K562 (cell line): ENCODE data around the gene MFSD6. TPM values are rescaled to one million over a fixed set of nuclear protein-coding genes. Genes with fewer than 3 reads are reported as not detected.

ENCODE experiments used
- ATAC-seq: fragments of 200-7000 bp; cut with Tn5 transposase; 3 replicates; pipeline ENCODE4 v1.9.1; 2020; ENCODE audit warnings: moderate library complexity
- BruUV-seq: library from RNA; stranded (reverse); fragments of 400-500 nt; replicated peaks from 2 replicates; lab custom pipeline; 2021; lab: Mats Ljungman, UMichigan
- CTCF ChIA-PET: fragments of 300-600 bp; formaldehyde crosslinking; extraction: SDS; loops from one replicate; lab custom pipeline; 2021; ENCODE audit warnings: low intra/inter-chr PET ratio; lab: Yijun Ruan, JAX
- POLR2A ChIA-PET: fragments of 300-600, 350-650 bp; sonication (Branson Sonifier 250); formaldehyde crosslinking; extraction: SDS; loops from one replicate; lab custom pipeline; 2021; ENCODE audit warnings: antibody characterized with exemption, inconsistent platforms; lab: Yijun Ruan, JAX
- DNase-seq, 4 experiments: peaks; one replicate each; pipeline versions ENCODE4 v3.0.0 to v3.0.0-alpha.2; 2011 to 2018; ENCODE audit warnings: low spot score in 3 of 4, mixed read lengths in 3 of 4; ENCODE audit errors: extremely low read depth in 1 of 4
- FAIRE-seq: peaks from 2 replicates; lab custom pipeline; 2011; peaks lifted over from hg19 to GRCh38; lab: Jason Lieb, UNC
- H2AFZ ChIP-seq: 2 replicates; pipeline ENCODE4 v1.6.0; 2011; ENCODE audit warnings: low read depth, low read length, control low read depth, inconsistent platforms
- H3K27ac ChIP-seq: fragments of 200-600 bp; 3 replicates; pipeline ENCODE4 v1.8.0; 2011; ENCODE audit warnings: low read depth, mild to moderate bottlenecking, control low read depth, inconsistent platforms, low read length, moderate library complexity, mixed read lengths; ENCODE audit errors: extremely low read depth
- H3K27me3 ChIP-seq, 2 experiments: fragments of 300-600 bp in 1 of 2; 2 replicates in 1 of 2; 3 replicates in 1 of 2; pipeline versions ENCODE4 v1.6.0 to v1.8.0; 2011; ENCODE audit warnings: inconsistent platforms in 2 of 2, low read length in 2 of 2, mild to moderate bottlenecking in 1 of 2, mixed read lengths in 1 of 2, moderate library complexity in 1 of 2; ENCODE audit not compliant: control insufficient read depth in 2 of 2, insufficient read depth in 2 of 2
- H3K36me3 ChIP-seq: fragments of 300-600 bp; 3 replicates; pipeline ENCODE4 v1.8.0; 2011; ENCODE audit warnings: mild to moderate bottlenecking, low read length, inconsistent platforms; ENCODE audit not compliant: control insufficient read depth, insufficient read depth
- H3K4me1 ChIP-seq, 2 experiments: fragments of 200-600 bp in 1 of 2; replicated peaks in 1 of 2; 2 replicates in 1 of 2; 3 replicates in 1 of 2; pipeline versions ENCODE4 v1.5.1 to v1.8.0; 2011; ENCODE audit warnings: inconsistent platforms in 2 of 2, low read length in 2 of 2, mild to moderate bottlenecking in 1 of 2, mixed read lengths in 1 of 2, moderate library complexity in 1 of 2; ENCODE audit not compliant: control insufficient read depth in 2 of 2, insufficient read depth in 2 of 2
- H3K4me2 ChIP-seq: 2 replicates; pipeline ENCODE4 v1.6.1; 2011; ENCODE audit warnings: low read length, control low read depth, inconsistent platforms, mixed read lengths; ENCODE audit not compliant: insufficient read depth
- H3K4me3 ChIP-seq: fragments of 200-600 bp; sonication (generic), shearing (Covaris generic); 2 replicates; pipeline ENCODE4 v1.5.1; 2016; ENCODE audit warnings: control low read depth, inconsistent platforms
- H3K79me2 ChIP-seq: fragments of 200-600 bp; 3 replicates; pipeline ENCODE4 v1.8.0; 2011; ENCODE audit warnings: low read length, inconsistent platforms; ENCODE audit not compliant: control insufficient read depth, insufficient read depth
- H3K9ac ChIP-seq, 2 experiments: 2 replicates each; pipeline versions ENCODE4 v1.6.0 to v1.6.1; 2011; ENCODE audit warnings: low read depth in 2 of 2, low read length in 2 of 2, control low read depth in 1 of 2, inconsistent platforms in 1 of 2, mild to moderate bottlenecking in 1 of 2, mixed read lengths in 1 of 2; ENCODE audit not compliant: insufficient read depth in 1 of 2
- H3K9me1 ChIP-seq: one replicate; pipeline ENCODE4 v1.6.0; 2011; ENCODE audit warnings: inconsistent platforms, mild to moderate bottlenecking, low read length, moderate library complexity; ENCODE audit not compliant: control insufficient read depth, insufficient read depth
- H3K9me3 ChIP-seq: replicated peaks from 2 replicates; pipeline ENCODE4 v1.5.1; 2011; ENCODE audit warnings: low read depth, low read length, inconsistent platforms; ENCODE audit not compliant: control insufficient read depth, insufficient read depth
- H4K20me1 ChIP-seq: replicated peaks from 2 replicates; pipeline ENCODE4 v1.6.1; 2011; ENCODE audit warnings: low read length, inconsistent platforms, mixed read lengths; ENCODE audit not compliant: control insufficient read depth, insufficient read depth
- CREB3 ChIP-seq: fragments of 450-650 bp; conservative IDR thresholded peaks from 2 replicates; pipeline ENCODE4 v1.6.1; 2016; ENCODE audit warnings: missing genetic modification characterization, low read depth, mild to moderate bottlenecking, missing compliant biosample characterization, moderate library complexity
- KDM1A ChIP-seq, 2 experiments: fragments of 450-650 bp; IDR thresholded peaks; 2 replicates each; pipeline ENCODE4 v1.6.1; 2016; ENCODE audit warnings: mild to moderate bottlenecking in 2 of 2
- MED1 ChIP-seq: sonication (generic); formaldehyde crosslinking; IDR thresholded peaks from 2 replicates; pipeline ENCODE4 v1.8.1; 2023; ENCODE audit warnings: missing genetic modification reagents, borderline replicate concordance
- MTA2 ChIP-seq: fragments of 450-650 bp; IDR thresholded peaks from 2 replicates; pipeline ENCODE4 v1.6.1; 2016; ENCODE audit warnings: low read depth
- PURB ChIP-seq: sonication (generic); formaldehyde crosslinking; IDR thresholded peaks from 2 replicates; pipeline ENCODE4 v1.9.0; 2021; ENCODE audit warnings: low read depth, mild to moderate bottlenecking, missing genetic modification reagents
- RBM17 ChIP-seq: fragments of 200-400 bp; formaldehyde crosslinking; IDR thresholded peaks from 2 replicates; pipeline ENCODE4 v1.6.1; 2017; ENCODE audit warnings: low read depth, mild to moderate bottlenecking, low read length, borderline replicate concordance
- SRSF1 ChIP-seq: fragments of 200-400 bp; formaldehyde crosslinking; IDR thresholded peaks from 2 replicates; pipeline ENCODE4 v1.6.1; 2017; ENCODE audit warnings: mild to moderate bottlenecking, low read depth, low read length, moderate library complexity
- TAF9B ChIP-seq: fragments of 450-650 bp; IDR thresholded peaks from 2 replicates; pipeline ENCODE4 v1.6.1; 2018; ENCODE audit warnings: mild to moderate bottlenecking; ENCODE audit not compliant: partially characterized antibody
- XRCC5 ChIP-seq: fragments of 200-400 bp; formaldehyde crosslinking; IDR thresholded peaks from 2 replicates; pipeline ENCODE4 v1.6.1; 2017; ENCODE audit warnings: low read depth, mild to moderate bottlenecking, low read length
- ZFP36 ChIP-seq: fragments of 150-350 bp; IDR thresholded peaks from 2 replicates; pipeline ENCODE4 v1.6.1; 2018; ENCODE audit warnings: low read length, low read depth; ENCODE audit not compliant: partially characterized antibody
- ZNF12 ChIP-seq: sonication (generic); formaldehyde crosslinking; IDR thresholded peaks from 2 replicates; pipeline ENCODE4 v1.4.0; 2020; ENCODE audit warnings: mild to moderate bottlenecking, missing genetic modification reagents
- ZNF239 ChIP-seq: fragments of 250-450 bp; sonication (Bioruptor Pico); IDR thresholded peaks from 2 replicates; pipeline ENCODE4 v1.4.0; 2020; ENCODE audit warnings: mild to moderate bottlenecking
- ZNF24 ChIP-seq: fragments of 450-650 bp; IDR thresholded peaks from 2 replicates; pipeline ENCODE4 v1.6.1; 2016
- ZSCAN32 ChIP-seq: fragments of 450-650 bp; formaldehyde crosslinking; IDR thresholded peaks from 2 replicates; pipeline ENCODE4 v1.4.0; 2020; ENCODE audit warnings: mild to moderate bottlenecking, moderate library complexity
- WGBS: fragments of 100-300 bp; shearing (Covaris generic); methylation state at CpG from one replicate; pipeline ENCODE4 v1.1.6; 2016; ENCODE audit warnings: low coverage, mixed read lengths; ENCODE audit not compliant: insufficient coverage; ENCODE audit errors: missing lambda C conversion rate; 5-methylcytosine and 5-hydroxymethylcytosine counted together
- in situ Hi-C: fragments of 300-500 bp; cut with MboI; formaldehyde crosslinking; loops from 4 replicates; pipeline ENCODE4 v1.15.0; 2018; ENCODE audit warnings: inconsistent platforms, mixed read lengths
- intact Hi-C: fragments of 100-400 bp; cut with micrococcal nuclease; formaldehyde crosslinking; loops from 2 replicates; pipeline ENCODE4 v1.14.2; 2022
- polyA plus RNA-seq, 8 experiments: library from polyadenylated mRNA; depleted of rRNA in 4 of 8; stranded (reverse) in 5 of 8; unstranded in 3 of 8; fragments of >200 nt; fragmentation: Nextera tagmentation in 2 of 8; fragmentation: Illumina TruSeq in 1 of 8; extraction: Ambion mirVana in 2 of 8; extraction: Trizol in 1 of 8; gene quantifications; 2 replicates each; pipeline versions ENCODE4 v1.2.1 to v1.2.3, GENCODE V29; 2011 to 2014; ENCODE audit warnings: inconsistent platforms in 1 of 8, missing spikeins in 1 of 8
- total RNA-seq, 7 experiments: library from RNA; depleted of rRNA in 6 of 7; stranded (reverse); fragments of >200 nt in 6 of 7; fragmentation: Illumina TruSeq in 2 of 7; extraction: Trizol in 2 of 7; gene quantifications; 2 replicates each; pipeline versions ENCODE4 v1.2.1 to v1.2.3, GENCODE V29; 2011 to 2021; ENCODE audit warnings: low replicate concordance in 1 of 7
- TF ChIP-seq, protein P1 (sequence below), 2 experiments: IDR thresholded peaks; 2 replicates each; pipeline ENCODE4 v1.6.1; 2011; ENCODE audit warnings: borderline replicate concordance in 1 of 2, control low read depth in 1 of 2, low read depth in 1 of 2, low read length in 1 of 2, mild to moderate bottlenecking in 1 of 2, mixed read lengths in 1 of 2, moderate library complexity in 1 of 2; ENCODE audit not compliant: insufficient read depth in 1 of 2, insufficient read length in 1 of 2, poor library complexity in 1 of 2, severe bottlenecking in 1 of 2; ENCODE audit errors: extremely low read depth in 1 of 2
- TF ChIP-seq, protein P2 (sequence below): fragments of 250-450 bp; sonication (Bioruptor Pico); IDR thresholded peaks from 2 replicates; pipeline ENCODE4 v1.5.0; 2022; ENCODE audit warnings: mild to moderate bottlenecking
- TF ChIP-seq, protein P3 (sequence below): sonication (generic); formaldehyde crosslinking; IDR thresholded peaks from 2 replicates; pipeline ENCODE4 v1.8.0; 2023; ENCODE audit warnings: mild to moderate bottlenecking, missing genetic modification reagents

MFSD6 gene
- total and polyA plus RNA-seq, 9 of the 15 experiments (the other 6 are each of a cell fraction or from before 2014, with no cell fraction given): 1.1 to 7.9 (median 4.4) TPM

DNA sequence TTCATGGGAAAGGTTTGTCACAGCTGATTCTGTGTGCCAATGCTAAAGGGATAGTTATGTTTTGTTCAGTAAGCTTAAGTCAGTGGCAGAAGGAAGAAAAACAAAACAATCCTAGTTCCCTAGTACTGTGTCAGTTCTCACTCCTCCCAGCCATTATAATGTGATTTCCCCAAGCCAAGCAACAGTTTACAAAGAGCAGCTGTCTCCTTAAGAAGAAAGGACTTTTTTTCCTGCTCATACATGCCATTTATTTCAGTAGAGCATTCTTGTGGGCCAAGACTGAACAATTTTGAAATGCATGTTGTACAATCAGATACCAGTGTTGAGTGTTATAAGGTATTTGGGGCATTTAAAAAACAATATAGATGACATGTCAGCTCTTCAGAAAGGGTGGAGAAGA, 74.3 kb downstream of the MFSD6 start (continued):
- TF ChIP-seq, protein P1, sequence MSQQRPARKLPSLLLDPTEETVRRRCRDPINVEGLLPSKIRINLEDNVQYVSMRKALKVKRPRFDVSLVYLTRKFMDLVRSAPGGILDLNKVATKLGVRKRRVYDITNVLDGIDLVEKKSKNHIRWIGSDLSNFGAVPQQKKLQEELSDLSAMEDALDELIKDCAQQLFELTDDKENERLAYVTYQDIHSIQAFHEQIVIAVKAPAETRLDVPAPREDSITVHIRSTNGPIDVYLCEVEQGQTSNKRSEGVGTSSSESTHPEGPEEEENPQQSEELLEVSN (IDR thresholded peaks at IDR 0.05; ENCODE audit: borderline replicate concordance in 1 of 2, extremely low read depth in 1 of 2, insufficient read depth in 1 of 2, insufficient read length in 1 of 2, low read depth in 1 of 2, low read length in 1 of 2, poor library complexity in 1 of 2, severe bottlenecking in 1 of 2): no peak
- TF ChIP-seq ZNF12 (CRISPR knock-in tag) (no peak), TAF9B (no peak), RBM17 (no peak)

DNA sequence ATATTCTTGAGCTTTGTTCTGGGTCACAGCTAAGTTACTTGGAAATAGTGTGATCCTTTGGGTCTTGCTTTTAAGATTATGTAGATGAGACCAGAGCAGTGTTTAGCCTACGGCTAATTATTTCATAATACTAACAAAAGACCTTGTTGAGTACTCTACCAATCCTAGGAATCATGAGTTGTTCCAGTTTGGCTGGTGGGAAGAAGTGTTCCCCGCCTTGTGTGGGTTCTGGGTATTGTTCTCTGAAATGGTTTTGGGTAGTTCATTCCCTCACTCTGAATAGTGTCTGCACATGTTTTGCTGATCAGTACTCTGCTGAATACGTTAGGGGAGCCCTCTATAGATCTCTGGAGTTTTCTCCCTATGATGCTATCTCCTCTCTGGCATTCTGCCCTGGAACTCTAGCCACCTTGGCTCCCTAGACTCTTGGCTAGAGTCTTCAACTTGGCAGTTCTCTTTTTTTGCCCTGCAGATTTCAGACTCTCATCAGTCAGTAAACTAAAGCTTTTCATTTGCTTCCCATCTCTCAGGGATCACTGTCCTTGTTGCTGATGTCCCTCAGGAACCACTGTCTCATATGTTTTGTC, 78.0 kb downstream of the MFSD6 start:
- no peak for FAIRE-seq
- WGBS: 68% methylated on average over 3 of the region's 3 CpGs
- TF ChIP-seq ZFP36 (no peak), ZSCAN32 (no peak), PURB (no peak), ZNF24 (no peak), KDM1A (IDR thresholded peaks at IDR 0.05) (no peak), SRSF1 (no peak), ZNF239 (no peak), MED1 (CRISPR knock-in tag) (no peak), XRCC5 (no peak), MTA2 (no peak), CREB3 (no peak)
- TF ChIP-seq, protein P2, sequence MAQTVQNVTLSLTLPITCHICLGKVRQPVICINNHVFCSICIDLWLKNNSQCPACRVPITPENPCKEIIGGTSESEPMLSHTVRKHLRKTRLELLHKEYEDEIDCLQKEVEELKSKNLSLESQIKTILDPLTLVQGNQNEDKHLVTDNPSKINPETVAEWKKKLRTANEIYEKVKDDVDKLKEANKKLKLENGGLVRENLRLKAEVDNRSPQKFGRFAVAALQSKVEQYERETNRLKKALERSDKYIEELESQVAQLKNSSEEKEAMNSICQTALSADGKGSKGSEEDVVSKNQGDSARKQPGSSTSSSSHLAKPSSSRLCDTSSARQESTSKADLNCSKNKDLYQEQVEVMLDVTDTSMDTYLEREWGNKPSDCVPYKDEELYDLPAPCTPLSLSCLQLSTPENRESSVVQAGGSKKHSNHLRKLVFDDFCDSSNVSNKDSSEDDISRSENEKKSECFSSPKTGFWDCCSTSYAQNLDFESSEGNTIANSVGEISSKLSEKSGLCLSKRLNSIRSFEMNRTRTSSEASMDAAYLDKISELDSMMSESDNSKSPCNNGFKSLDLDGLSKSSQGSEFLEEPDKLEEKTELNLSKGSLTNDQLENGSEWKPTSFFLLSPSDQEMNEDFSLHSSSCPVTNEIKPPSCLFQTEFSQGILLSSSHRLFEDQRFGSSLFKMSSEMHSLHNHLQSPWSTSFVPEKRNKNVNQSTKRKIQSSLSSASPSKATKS (CRISPR knock-in tag): no peak
- TF ChIP-seq, protein P3, sequence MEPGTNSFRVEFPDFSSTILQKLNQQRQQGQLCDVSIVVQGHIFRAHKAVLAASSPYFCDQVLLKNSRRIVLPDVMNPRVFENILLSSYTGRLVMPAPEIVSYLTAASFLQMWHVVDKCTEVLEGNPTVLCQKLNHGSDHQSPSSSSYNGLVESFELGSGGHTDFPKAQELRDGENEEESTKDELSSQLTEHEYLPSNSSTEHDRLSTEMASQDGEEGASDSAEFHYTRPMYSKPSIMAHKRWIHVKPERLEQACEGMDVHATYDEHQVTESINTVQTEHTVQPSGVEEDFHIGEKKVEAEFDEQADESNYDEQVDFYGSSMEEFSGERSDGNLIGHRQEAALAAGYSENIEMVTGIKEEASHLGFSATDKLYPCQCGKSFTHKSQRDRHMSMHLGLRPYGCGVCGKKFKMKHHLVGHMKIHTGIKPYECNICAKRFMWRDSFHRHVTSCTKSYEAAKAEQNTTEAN (CRISPR knock-in tag): no peak

More for the DNA sequence above, 78.0 kb downstream of the MFSD6 start:
- H3K27me3 ChIP-seq: no peaks in the 10 kb centered on the region
- no peak overlapping the region for H3K9ac ChIP-seq
- no peaks in the 10 kb centered on the region for H3K79me2 ChIP-seq
- H3K4me3 ChIP-seq: no peak overlapping the region
- BruUV-seq: no TSS peak
- CTCF ChIA-PET: no interaction called here
- no peaks in the 10 kb centered on the region for H4K20me1 ChIP-seq
- H3K9me3 ChIP-seq: no peaks in the 10 kb centered on the region
- no peaks in the 10 kb centered on the region for H3K36me3 ChIP-seq
- POLR2A ChIA-PET: no interaction called here
- no peak overlapping the region for H2AFZ ChIP-seq
- no peak overlapping the region for H3K27ac ChIP-seq
- intact Hi-C loops: no loop called here
- no peaks in the 10 kb centered on the region for H3K9me1 ChIP-seq
- DNase-seq (no peak), ATAC-seq (no peak; the same call in 1 of the 3 replicates)
- in situ Hi-C loops: no loop called here
- no peak overlapping the region for H3K4me2 ChIP-seq
- no peaks in the 10 kb centered on the region for H3K4me1 ChIP-seq
